ENCODE measurements around the gene GSTM4.

GRCh38 chr1:109620401-109620791, 35.5 kb upstream of the GSTM4 start:
- TF ChIP-seq EZH2 (IDR thresholded peaks at IDR 0.05; ENCODE audit: borderline replicate concordance, insufficient read depth, low read depth, low read length, poor library complexity, severe bottlenecking) (no peak), CTCF (IDR thresholded peaks at IDR 0.05) (no peak)

All from B cell (primary cell).